Right cardiac atrium (tissue), 5 donors: ENCODE data around the gene ZSCAN5A. TPM values are rescaled to one million over a fixed set of nuclear protein-coding genes. Genes with fewer than 3 reads are reported as not detected.
"Not testable (repeated sequence)": the region's sequence is repeated elsewhere in the genome, so short reads cannot be mapped to it uniquely, and the experiment has no call there.

Experiments
- ATAC-seq, 2 donors: fragments of 200-7000 bp; cut with Tn5 transposase; one replicate each; pipeline versions ENCODE4 v1.8.0 to v1.9.1; 2020; ENCODE audit warnings: moderate library complexity in 2 of 2, mild to moderate bottlenecking in 1 of 2
- DNase-seq, 3 donors: peaks; one replicate each; pipeline ENCODE4 v3.0.0-alpha.2; 2020
- H3K27ac ChIP-seq: one replicate; pipeline ENCODE4 v1.5.1; 2013; ENCODE audit warnings: mild to moderate bottlenecking, low read length, control low read depth, moderate library complexity
- H3K27me3 ChIP-seq: one replicate; pipeline ENCODE4 v1.6.1; 2013; ENCODE audit not compliant: control insufficient read depth, insufficient read depth
- H3K4me1 ChIP-seq: one replicate; pipeline ENCODE4 v1.6.1; 2013; ENCODE audit warnings: low read length; ENCODE audit not compliant: control insufficient read depth, insufficient read depth
- H3K4me3 ChIP-seq: one replicate; pipeline ENCODE4 v1.5.1; 2013; ENCODE audit warnings: low read length, control low read depth
- H3K9me3 ChIP-seq: one replicate; pipeline ENCODE4 v1.6.1; 2013; ENCODE audit warnings: low read length; ENCODE audit not compliant: control insufficient read depth
- WGBS: extraction: QIAGEN DNeasy Blood & Tissue Kit; methylation state at CpG from one replicate; pipeline ENCODE4 v1.1.7; 2013; 5-methylcytosine and 5-hydroxymethylcytosine counted together
- intact Hi-C, 4 donors: fragments of 100-400 bp; cut with DNase I; formaldehyde crosslinking; loops; one replicate each; pipeline versions ENCODE4 v1.11.0 to v1.14.0; 2022 to 2023
- long read RNA-seq, 4 donors: library from polyadenylated mRNA; unstranded; transcript quantifications; one replicate each; pipeline ENCODE4 v2.0.0, GENCODE V29; 2020 to 2021
- polyA plus RNA-seq: library from polyadenylated mRNA; stranded (reverse); fragments of 200-250 nt; gene quantifications from one replicate; pipeline ENCODE4 v1.2.3, GENCODE V29; 2013
- total RNA-seq, 4 donors: library from RNA; stranded (reverse); fragmentation: NEBNext Ultra II Directional; extraction: Animal tissue kit (Norgen Biotek cat#: 25700); gene quantifications; one replicate each; pipeline ENCODE4 v1.2.1, GENCODE V29; 2021
- donor health status: healthy with polysubstance abuse.
- donor health status: DM: no; HTN: yes; CAD: no.
- donor health status: DM: no; HTN: no; CAD: no.
- donor health status: DM: no; HTN: yes; CAD: no; lungs with severe emphysema.
- donor health status: DM: yes; HTN: yes; CAD: no.

Gene ZSCAN5A, protein sequence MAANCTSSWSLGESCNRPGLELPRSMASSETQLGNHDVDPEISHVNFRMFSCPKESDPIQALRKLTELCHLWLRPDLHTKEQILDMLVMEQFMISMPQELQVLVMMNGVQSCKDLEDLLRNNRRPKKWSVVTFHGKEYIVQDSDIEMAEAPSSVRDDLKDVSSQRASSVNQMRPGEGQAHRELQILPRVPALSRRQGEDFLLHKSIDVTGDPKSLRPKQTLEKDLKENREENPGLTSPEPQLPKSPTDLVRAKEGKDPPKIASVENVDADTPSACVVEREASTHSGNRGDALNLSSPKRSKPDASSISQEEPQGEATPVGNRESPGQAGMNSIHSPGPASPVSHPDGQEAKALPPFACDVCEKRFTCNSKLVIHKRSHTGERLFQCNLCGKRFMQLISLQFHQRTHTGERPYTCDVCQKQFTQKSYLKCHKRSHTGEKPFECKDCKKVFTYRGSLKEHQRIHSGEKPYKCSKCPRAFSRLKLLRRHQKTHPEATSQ
- total RNA-seq (10 to 100 TPM; 18.2 to 25.8 (median 21.7) TPM), polyA plus RNA-seq (16.5 TPM)
- long read RNA-seq, donor 1, partial matches to known transcripts, result 0 of 14 reads
- long read RNA-seq, donor 1, other reads (novel, unspliced or antisense), result 12 of 14 reads
- long read RNA-seq, donor 2, partial matches to known transcripts, result 0 of 9 reads
- long read RNA-seq, donor 2, other reads (novel, unspliced or antisense), result 5 of 9 reads
- long read RNA-seq, donor 3, partial matches to known transcripts, result 1 of 32 reads
- long read RNA-seq, donor 3, other reads (novel, unspliced or antisense), result 30 of 32 reads
- long read RNA-seq, donor 4, partial matches to known transcripts, result 0 of 7 reads
- long read RNA-seq, donor 4, other reads (novel, unspliced or antisense), result 5 of 7 reads

DNA sequence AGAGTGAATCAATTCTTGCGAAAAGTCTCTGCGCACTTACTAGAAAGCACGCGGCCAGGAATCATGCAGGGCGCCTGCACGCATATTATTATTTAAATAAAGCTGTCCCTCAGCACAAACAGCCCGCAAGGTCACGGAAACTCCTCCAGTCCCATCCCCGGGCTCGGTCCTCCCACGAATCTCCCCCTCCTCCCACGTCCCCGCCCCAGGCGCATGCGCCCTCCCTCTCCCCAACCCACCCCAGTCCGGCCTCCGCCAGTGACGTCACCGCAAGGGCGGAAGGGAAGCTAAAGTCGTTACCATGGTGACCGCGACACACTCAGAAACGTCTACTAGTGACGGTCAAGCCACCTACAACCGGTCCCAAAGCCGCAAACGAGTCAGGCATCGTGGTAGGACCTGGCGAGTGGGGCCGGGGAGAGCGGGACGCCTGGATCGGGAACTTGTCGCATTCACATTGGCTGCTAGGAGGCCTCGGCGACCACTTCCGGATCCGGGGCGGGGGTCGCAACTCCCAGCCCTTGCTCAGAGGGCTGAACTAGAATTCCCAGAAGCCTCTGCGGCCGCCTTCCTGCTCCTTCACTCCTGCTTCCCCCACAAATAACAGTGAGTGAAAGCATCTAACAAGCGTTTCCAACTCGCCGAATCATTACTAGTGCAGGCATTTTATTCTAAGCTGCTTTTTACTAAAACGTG, at the start of gene ZSCAN5A:
Gene ZSCAN5A (minus strand): TSS at position 459 of the 696 bp plus-strand sequence. CDS start 89,793 bp downstream, outside the sequence.
- DNase-seq (peak; percentile 98 to 99 (median 98)), ATAC-seq (peak; percentile 96)
- Histone ChIP-seq H3K27me3 (no peaks in the 10 kb centered on the region), H3K9me3 (no peaks in the 10 kb centered on the region), H3K4me3 (peak within 1 kb of the TSS; percentile 78), H3K27ac (peak within 1 kb of the TSS; percentile 99), H3K4me1 (peaks cover 5% of the 10 kb centered on the region)
- intact Hi-C loops, result no loop called here
- under 1% methylated on average over 47 of the region's 47 CpGs for WGBS

DNA sequence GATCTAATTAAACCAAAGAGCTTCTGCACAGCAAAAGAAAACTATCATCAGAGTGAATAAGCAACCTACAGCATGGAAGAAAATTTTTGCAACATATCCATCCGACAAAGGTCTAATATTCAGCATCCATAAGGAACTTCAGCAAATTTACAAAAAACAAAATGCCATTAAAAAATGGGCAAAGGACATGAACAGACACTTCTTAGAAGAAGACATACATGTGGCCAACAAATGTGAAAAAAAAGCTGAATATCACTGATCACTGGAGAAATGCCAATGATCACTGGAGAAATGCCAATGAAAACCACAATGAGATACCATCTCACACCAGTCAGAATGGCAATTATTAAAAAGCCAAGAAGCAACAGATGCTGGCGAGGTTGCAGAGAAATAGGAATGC, 46.2 kb upstream of the ZSCAN5A start:
- no peak overlapping the region for H3K27ac ChIP-seq
- H3K4me3 ChIP-seq, result no peak overlapping the region
- DNase-seq (no peak), ATAC-seq (no peak)
- 97% methylated on average over 2 of the region's 2 CpGs for WGBS
- intact Hi-C loops, result no loop called here
- H3K27me3 ChIP-seq, result no peaks in the 10 kb centered on the region
- H3K4me1 ChIP-seq, result no peaks in the 10 kb centered on the region
- H3K9me3 ChIP-seq, result no peaks in the 10 kb centered on the region

DNA sequence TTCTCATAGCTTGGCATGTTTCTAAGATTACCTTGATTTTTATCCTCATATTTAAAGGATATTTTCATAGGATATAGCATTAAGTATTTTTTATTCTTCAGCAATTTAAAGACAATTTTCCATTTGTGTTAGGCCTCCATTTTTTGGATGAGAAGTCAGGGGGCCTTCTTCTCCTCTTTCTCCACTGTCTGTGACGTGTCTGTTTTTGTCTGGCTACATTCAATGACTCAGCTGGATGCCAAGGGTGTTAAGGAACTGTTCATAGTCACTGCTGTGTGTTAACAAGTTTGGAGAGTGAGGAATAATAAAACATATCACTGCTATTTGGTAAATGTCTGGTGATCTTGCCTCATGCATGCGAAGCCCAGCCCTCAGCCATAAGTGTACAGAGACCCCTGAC, 42.3 kb upstream of the ZSCAN5A start:
- DNase-seq (no peak), ATAC-seq (no peak)
- WGBS, result 68% methylated on average over 2 of the region's 2 CpGs
- intact Hi-C loops, result loop anchor here in 2 of 4 donors (10.0 kb wide), 1 partner anchor 282 kb away; no protein-coding TSS in a partner anchor
- H3K4me3 ChIP-seq, result no peak overlapping the region
- H3K27me3 ChIP-seq, result no peaks in the 10 kb centered on the region
- H3K27ac ChIP-seq, result no peak overlapping the region
- H3K9me3 ChIP-seq, result no peaks in the 10 kb centered on the region
- no peaks in the 10 kb centered on the region for H3K4me1 ChIP-seq

DNA sequence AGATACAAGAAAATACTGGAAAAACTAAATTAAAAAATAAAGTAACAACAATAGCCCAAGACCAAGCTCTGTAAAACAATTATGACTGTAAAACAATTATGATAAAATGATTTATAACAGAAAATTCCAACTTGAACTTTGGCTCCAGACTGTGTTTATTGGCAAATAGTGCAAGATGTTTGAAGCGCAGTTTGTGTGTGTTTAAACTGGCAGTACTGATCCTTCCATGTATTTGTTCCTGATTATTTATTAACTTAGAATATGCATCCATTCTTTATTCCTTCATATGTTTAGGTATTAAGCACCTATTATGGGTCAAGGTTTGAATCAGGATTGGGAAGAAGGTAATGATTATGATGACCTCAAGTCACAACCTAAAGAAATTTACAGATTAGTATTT, 40.9 kb upstream of the ZSCAN5A start:
- 91% methylated on average over 1 of the region's 1 CpG for WGBS
- H3K4me1 ChIP-seq, result no peaks in the 10 kb centered on the region
- no peaks in the 10 kb centered on the region for H3K9me3 ChIP-seq
- H3K4me3 ChIP-seq, result no peak overlapping the region
- H3K27me3 ChIP-seq, result no peaks in the 10 kb centered on the region
- ATAC-seq, result no peak
- no peak for DNase-seq
- H3K27ac ChIP-seq, result no peak overlapping the region
- intact Hi-C loops, result loop anchor here in 2 of 4 donors (10.0 kb wide), 1 partner anchor 281 kb away; no protein-coding TSS in a partner anchor

DNA sequence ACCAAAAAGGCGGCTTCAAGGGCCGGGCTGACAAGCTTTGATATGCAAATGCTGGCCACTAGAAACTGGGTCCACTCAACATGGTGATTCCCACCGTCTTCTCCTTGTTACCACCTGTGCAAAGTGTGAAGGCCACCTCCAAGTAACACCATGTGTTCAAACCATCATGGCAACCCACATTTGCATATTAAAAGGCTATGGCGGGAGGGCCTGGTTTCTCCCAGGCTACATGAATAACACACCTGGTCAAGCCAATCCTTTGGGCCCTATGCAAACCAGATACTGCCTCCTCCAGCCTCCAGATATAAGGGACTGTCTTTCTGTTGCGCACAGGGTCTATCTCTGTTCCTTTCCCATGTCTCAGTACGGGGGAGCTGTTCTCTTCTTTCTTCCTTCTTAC, 36.6 kb upstream of the ZSCAN5A start:
- H3K27ac ChIP-seq, result no peak overlapping the region
- intact Hi-C loops, result loop anchor here in 3 of 4 donors (5.0 to 10.0 kb wide), 4 partner anchors 94 to 276 kb away; no protein-coding TSS in a partner anchor
- no peak for ATAC-seq
- no peaks in the 10 kb centered on the region for H3K9me3 ChIP-seq
- H3K4me3 ChIP-seq, result no peak overlapping the region
- no peak for DNase-seq
- H3K27me3 ChIP-seq, result no peaks in the 10 kb centered on the region
- no peaks in the 10 kb centered on the region for H3K4me1 ChIP-seq
- 81% methylated on average over 6 of the region's 6 CpGs for WGBS

DNA sequence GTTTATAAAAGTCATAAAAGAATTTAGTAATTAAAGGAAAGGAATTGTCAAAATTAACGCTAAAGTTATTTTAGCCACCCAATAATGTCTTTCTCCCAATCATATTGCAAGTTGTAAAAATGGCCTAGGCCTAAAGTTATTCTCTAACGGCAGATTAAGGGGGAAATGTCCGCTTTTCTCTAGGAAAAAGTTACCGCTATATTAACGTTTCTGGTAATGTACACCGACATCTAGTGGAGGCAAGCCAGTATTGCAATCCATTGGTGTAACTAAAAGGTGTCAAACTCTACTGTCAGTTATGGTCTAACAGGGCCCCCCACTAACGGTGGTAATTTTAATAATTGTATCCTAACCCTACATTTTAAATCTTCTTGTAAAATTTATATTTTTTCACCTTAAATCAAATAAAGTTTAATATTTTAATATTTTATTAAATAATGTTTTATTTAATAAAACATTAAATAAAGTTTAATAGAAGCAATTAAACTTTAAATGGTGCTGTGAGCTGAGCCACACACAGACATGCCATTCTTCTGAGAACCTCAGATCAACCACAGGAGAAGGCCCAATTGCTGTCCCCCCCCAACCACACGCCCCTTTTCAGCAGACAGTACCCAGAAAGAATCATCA, 35.9 kb upstream of the ZSCAN5A start:
- Histone ChIP-seq H3K27me3 (no peaks in the 10 kb centered on the region), H3K9me3 (no peaks in the 10 kb centered on the region), H3K4me3 (no peak overlapping the region), H3K4me1 (no peaks in the 10 kb centered on the region), H3K27ac (no peak overlapping the region)
- 17% methylated on average over 8 of the region's 8 CpGs for WGBS
- DNase-seq, result peak in 1 of 3 donors; percentile 48
- ATAC-seq, result peak in 1 of 2 donors; percentile 55
- intact Hi-C loops, result loop anchor here in 3 of 4 donors (5.0 to 10.0 kb wide), 4 partner anchors 93 to 276 kb away; no protein-coding TSS in a partner anchor

DNA sequence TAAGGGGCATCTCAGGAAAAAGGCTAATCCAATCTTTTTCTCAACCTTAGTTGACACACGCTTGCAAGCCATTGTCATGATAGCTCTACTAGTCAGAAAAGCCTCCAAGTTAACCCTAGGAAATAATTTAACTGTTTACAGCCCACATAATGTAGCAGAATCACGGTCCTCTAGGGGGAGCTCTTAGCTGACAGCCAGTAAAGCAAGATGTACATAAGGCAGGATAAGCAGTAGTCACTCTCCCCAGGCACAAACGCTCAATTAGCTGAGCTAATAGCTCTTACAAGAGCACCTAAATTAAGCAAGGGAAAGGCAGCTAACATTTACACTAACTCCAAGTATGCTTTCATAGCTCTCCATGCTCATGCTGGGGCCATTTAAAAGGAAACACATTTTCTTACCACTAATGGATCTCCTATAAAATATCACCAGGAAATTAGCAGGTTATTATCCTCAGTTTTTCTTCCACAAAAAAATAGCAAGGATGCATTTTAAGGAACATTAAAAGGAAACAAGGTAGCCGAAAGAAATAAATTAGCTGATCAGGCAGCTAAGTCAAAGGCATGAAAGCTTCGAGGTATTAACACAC, 33.7 kb upstream of the ZSCAN5A start:
- Histone ChIP-seq H3K27me3 (no peaks in the 10 kb centered on the region), H3K4me3 (no peak overlapping the region), H3K27ac (no peak overlapping the region), H3K4me1 (no peaks in the 10 kb centered on the region), H3K9me3 (no peaks in the 10 kb centered on the region)
- ATAC-seq (no peak), DNase-seq (no peak)
- intact Hi-C loops, result no loop called here
- 68% methylated on average over 5 of the region's 5 CpGs for WGBS

DNA sequence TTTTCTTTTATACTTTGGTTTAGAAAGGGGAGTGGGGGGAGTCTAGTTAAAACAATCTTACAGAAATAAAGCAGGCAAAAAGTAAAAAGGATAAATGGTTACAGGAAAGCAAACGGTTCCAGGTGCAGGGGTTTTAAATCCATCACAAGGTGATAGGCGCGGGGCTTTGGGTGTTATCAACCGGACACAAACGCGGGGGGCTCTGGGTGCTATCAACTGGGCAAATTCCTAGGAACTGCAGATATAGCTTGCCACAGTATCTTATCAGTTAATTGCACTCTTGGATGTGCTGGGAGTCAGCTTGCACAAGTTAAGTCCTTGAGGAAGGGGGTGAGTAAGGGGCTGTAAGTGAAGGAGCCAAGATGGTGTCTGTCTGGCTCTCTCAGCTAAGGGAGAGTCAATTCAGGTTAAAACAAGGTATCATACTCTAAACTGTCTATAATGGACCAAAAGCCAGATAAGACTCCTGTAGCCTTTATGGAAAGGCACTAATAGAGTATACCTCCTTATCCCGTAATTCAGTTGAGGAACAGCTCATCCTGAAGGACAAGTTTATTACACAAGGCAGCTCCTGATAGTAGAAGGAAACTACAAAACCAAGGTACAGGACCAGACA, 32.6 kb upstream of the ZSCAN5A start:
- intact Hi-C loops, result no loop called here
- H3K4me1 ChIP-seq, result no peaks in the 10 kb centered on the region
- DNase-seq (no peak), ATAC-seq (no peak)
- H3K27me3 ChIP-seq, result no peaks in the 10 kb centered on the region
- no peak overlapping the region for H3K27ac ChIP-seq
- no peak overlapping the region for H3K4me3 ChIP-seq
- no peaks in the 10 kb centered on the region for H3K9me3 ChIP-seq
- WGBS, result 47% methylated on average over 7 of the region's 7 CpGs

DNA sequence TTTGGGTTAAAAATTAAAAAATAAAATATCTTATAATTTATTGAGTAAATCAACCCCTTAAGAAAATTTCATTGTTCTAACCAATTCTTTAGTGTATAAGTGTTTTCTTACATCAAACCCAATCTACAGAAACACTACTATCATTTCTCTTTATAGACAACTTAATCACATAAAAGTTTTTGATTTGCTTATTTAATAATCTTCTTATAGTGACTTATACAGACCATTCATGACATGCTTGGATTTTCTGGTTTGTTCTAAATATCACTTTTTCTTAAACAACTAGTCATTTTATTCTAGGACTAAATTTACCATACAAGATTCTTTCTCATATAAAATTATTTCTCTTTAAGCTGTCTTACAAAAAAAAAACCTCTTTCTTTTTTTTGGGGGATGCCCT, 27.3 kb upstream of the ZSCAN5A start:
- Histone ChIP-seq H3K27me3 (no peaks in the 10 kb centered on the region), H3K27ac (no peak overlapping the region), H3K4me1 (peaks cover 1% of the 10 kb centered on the region), H3K4me3 (no peak overlapping the region), H3K9me3 (no peaks in the 10 kb centered on the region)
- DNase-seq, result no peak
- intact Hi-C loops, result no loop called here
- ATAC-seq, result no peak

DNA sequence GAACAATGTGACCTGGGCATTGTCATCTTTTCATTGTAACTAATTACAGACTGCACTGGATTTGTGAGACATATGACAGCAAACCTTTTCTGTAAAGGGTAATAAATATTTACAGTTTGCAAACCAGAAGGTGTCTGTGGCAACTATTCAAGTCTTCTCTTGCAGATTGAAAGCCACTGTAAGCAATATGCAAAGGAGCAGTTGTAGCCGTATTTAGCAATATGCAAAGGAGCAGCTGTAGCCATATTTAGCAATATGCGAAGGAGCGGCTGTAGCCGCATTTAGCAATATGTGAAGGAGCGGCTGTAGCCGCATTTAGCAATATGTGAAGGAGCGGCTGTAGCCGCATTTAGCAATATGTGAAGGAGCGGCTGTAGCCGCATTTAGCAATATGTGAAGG, 24.4 kb upstream of the ZSCAN5A start:
- H3K27ac ChIP-seq, DNase-seq, H3K9me3 ChIP-seq, ATAC-seq, H3K27me3 ChIP-seq, H3K4me1 ChIP-seq, H3K4me3 ChIP-seq: not testable (repeated sequence)
- intact Hi-C loops, result loop anchor here in 1 of 4 donors (10.0 kb wide), 1 partner anchor 84 kb away; no protein-coding TSS in a partner anchor
- 88% methylated on average over 6 of the region's 10 CpGs for WGBS
